ENCODE measurements around the gene LMF1. TPM values are rescaled to one million over a fixed set of nuclear protein-coding genes. Genes with fewer than 3 reads are reported as not detected.
A peak's percentile ranks its signal among the peaks of the same experiment; 100 is the strongest.

Gene LMF1
- total and polyA plus RNA-seq, 2 of the 13 experiments (the other 11 are each of a cell fraction or from before 2014, with no cell fraction given), result 6.8 to 8.5 TPM

GRCh38 chr16:912684-913613 is 57.8 kb downstream of the LMF1 start (continued):
- TF ChIP-seq ZNF318 (CRISPR knock-in tag; IDR thresholded peaks at IDR 0.05) (no peak), ZNF709 (CRISPR knock-in tag; IDR thresholded peaks at IDR 0.05) (peak; percentile 72; the same call in 1 of the 2 replicates), ZNF574 (CRISPR knock-in tag; IDR thresholded peaks at IDR 0.05) (peak; percentile 66), FOXC1 (CRISPR knock-in tag; IDR thresholded peaks at IDR 0.05; ENCODE audit: borderline replicate concordance) (no peak), ATF7-NPFF (CRISPR knock-in tag; IDR thresholded peaks at IDR 0.05; ENCODE audit: low read depth) (peak; percentile 69; the same call in 1 of the 2 replicates)
- TF ChIP-seq, protein P1, sequence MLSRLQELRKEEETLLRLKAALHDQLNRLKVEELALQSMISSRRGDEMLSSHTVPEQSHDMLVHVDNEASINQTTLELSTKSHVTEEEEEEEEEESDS (CRISPR knock-in tag; IDR thresholded peaks at IDR 0.05; ENCODE audit: borderline replicate concordance), result no peak
- TF ChIP-seq, protein P2, sequence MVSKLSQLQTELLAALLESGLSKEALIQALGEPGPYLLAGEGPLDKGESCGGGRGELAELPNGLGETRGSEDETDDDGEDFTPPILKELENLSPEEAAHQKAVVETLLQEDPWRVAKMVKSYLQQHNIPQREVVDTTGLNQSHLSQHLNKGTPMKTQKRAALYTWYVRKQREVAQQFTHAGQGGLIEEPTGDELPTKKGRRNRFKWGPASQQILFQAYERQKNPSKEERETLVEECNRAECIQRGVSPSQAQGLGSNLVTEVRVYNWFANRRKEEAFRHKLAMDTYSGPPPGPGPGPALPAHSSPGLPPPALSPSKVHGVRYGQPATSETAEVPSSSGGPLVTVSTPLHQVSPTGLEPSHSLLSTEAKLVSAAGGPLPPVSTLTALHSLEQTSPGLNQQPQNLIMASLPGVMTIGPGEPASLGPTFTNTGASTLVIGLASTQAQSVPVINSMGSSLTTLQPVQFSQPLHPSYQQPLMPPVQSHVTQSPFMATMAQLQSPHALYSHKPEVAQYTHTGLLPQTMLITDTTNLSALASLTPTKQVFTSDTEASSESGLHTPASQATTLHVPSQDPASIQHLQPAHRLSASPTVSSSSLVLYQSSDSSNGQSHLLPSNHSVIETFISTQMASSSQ (IDR thresholded peaks at IDR 0.05; ENCODE audit: low read depth), result peak; percentile 23; the same call in 1 of the 2 replicates
- TF ChIP-seq, protein P2 (CRISPR knock-in tag; IDR thresholded peaks at IDR 0.05; ENCODE audit: borderline replicate concordance), result no peak; the same call in 1 of the 2 replicates
- TF ChIP-seq, protein P3, sequence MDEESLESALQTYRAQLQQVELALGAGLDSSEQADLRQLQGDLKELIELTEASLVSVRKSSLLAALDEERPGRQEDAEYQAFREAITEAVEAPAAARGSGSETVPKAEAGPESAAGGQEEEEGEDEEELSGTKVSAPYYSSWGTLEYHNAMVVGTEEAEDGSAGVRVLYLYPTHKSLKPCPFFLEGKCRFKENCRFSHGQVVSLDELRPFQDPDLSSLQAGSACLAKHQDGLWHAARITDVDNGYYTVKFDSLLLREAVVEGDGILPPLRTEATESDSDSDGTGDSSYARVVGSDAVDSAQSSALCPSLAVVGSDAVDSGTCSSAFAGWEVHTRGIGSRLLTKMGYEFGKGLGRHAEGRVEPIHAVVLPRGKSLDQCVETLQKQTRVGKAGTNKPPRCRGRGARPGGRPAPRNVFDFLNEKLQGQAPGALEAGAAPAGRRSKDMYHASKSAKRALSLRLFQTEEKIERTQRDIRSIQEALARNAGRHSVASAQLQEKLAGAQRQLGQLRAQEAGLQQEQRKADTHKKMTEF (CRISPR knock-in tag; IDR thresholded peaks at IDR 0.05), result peak; percentile 92

All from HepG2 (cell line).